Activated T-cell treated with anti-CD3 and anti-CD28 coated beads for 48 hours (primary cell): Measurements from ENCODE around the gene PALM3.

Source experiments
- DNase-seq: peaks from one replicate; pipeline ENCODE4 v3.0.0-alpha.2; 2020; ENCODE audit warnings: low read depth

Gene PALM3

DNA sequence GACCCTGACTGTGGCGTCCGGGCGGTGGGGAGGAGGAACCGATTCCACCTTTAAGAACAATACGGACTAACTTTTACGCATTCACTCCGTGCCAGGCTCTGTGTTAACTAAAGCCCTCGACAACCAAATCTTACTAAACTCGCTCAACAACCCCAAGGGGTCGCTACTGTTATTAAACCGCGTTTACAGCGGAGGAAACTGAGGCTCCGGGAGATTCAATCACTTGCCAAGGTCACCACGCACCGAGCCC, 27.5 kb upstream of the PALM3 start:
- DNase-seq: no peak

DNA sequence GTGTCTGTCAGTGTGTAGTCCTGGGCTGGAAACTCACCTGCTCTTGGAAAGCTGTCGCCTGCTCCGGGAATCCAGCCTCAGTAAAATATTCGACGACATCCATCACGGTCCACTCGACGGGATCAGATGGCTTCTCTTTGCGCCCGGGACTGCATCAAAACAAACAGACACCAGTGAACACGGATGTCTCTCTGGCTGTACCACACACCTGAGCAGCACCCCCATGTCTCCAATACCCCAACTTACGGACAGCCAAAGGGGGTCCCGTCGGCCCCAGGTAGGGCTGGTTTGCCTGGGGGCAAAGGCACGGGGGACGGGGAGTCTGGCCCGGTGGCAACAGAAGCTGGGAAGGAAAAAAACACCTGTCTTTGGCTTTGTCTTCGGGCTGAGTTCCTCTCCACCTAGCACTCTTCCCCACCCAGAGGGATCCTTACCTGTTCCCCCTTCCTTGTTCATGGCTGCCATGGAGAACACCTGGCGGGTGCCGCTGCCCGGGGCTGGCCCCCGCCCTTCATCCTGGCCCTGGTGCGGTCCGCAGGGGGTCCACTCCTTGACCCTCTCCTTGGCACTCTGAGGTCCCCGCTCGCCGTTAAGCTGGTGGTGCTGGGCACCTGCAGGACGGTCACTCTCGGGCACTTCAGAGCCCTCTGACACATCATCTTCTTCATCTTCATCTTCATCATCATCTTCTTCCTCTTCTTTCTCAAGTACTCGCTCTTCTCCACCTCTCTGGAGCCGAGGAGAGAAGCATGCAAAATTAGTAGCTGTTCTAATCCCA, 26.9 kb upstream of the PALM3 start:
- no peak for DNase-seq

DNA sequence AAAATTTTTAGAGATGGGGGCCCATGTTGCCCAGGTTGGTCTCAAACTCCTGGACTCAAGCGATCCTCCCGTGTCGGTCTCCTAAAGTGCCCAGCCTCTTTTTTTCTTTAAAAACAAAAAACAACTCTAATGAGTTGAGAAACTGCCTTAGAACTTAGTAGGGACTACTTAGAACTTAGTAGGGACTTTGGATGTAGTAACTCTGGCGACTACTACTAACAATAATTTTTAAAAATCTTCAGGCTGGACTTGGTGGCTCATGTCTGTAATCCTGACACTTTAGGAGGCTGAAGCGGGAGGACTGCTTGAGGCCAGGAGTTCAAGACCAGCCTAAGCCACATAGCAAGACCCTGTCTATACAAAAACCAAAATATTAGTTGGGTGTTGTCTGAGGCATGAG, 24.2 kb upstream of the PALM3 start:
- DNase-seq: no peak

DNA sequence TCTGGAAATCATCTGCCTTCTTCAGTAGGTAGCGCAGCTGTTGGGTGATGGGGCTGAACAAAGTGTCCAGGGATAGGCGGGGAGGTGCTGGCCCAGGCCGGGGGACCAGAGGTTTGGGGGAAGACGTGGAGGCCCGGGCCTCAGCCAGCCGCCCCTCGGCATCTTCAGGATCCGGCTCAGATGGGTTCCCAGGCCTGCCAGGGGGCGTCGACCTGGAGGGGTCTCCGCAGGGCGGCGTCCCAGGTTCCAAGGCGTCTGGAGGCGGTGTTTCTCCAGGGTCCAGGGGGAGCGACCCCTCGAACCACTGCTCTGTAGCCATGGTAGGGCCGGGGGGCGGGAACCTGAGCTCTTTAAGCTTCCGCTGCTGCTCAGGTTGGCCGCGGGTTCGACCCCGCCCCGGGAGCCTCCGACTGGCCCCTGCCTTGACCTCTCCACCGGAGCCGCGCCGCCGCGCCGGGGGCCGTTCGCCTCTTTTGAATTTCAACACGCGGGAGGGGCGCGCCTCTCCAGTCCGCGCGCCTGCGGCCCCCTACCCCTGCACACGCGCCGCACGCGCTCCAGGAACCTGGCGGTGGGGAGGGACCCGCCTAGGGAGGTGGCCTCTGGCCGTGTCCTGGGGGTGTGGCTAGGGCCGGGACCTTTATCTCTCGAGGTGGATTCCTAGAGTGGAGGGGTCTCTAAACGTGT, 23.6 kb upstream of the PALM3 start, which contains the start of gene C19orf67:
Gene C19orf67 (minus strand): TSS at position 475 of the 687 bp plus-strand sequence. CDS start 156 bp downstream, at position 319.
- no peak for DNase-seq

DNA sequence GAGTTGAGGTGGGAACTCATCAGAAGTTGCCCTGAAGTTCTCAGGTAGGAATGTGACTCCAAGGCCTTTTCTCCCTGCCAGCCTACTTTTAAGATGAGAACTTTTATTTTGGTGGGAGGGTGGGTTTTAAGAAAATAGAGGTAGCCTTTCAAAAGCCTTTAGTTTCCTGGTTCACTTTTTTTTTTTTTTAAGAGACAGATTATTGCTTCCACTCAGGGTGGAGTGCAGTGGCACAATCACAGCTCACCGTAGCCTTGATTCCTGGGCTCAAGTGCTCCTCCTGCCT, 20.7 kb upstream of the PALM3 start:
- DNase-seq: no peak

DNA sequence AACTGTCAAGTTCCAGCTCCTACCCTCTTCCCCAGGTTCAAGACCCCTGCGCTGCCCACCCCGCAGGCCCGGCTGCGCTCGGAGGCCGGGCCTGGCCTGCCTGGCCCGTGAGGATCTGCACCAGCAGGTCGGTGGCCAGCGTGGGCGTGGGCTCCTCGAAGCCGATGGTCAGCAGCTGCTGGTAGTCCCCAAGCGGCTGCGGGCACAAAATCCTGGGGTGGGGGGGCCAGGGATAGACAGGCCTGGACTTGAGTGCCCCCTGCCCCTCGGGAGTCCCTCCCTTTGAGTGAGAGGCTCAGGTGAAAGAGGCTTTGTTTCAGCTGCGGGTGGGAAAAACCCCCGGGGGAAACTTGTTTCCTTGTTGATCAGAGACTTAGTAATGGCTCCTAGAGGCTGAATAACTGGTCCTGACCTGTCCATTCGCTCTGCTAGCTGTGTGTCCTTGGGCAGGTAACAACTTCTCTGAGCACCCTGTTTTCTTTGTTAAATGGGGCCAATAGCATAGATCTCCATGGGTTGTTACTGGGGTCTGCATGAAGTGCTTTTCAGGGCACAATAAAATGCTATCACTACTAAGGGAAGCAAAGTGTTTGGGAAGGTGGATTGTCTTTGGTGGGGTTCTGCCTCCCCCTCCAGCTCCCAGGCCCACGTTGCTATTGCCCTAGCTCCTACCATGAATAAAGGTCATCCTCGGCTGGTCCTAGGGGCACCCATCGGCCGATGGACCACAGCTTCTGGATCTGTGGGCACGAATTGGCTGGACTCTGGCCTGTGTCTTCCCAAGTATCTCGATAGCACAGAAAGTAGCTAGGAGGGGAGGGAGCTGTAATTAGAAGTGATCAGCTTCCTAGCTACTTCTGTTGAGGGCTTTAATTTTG, 20.2 kb upstream of the PALM3 start:
- no peak for DNase-seq

DNA sequence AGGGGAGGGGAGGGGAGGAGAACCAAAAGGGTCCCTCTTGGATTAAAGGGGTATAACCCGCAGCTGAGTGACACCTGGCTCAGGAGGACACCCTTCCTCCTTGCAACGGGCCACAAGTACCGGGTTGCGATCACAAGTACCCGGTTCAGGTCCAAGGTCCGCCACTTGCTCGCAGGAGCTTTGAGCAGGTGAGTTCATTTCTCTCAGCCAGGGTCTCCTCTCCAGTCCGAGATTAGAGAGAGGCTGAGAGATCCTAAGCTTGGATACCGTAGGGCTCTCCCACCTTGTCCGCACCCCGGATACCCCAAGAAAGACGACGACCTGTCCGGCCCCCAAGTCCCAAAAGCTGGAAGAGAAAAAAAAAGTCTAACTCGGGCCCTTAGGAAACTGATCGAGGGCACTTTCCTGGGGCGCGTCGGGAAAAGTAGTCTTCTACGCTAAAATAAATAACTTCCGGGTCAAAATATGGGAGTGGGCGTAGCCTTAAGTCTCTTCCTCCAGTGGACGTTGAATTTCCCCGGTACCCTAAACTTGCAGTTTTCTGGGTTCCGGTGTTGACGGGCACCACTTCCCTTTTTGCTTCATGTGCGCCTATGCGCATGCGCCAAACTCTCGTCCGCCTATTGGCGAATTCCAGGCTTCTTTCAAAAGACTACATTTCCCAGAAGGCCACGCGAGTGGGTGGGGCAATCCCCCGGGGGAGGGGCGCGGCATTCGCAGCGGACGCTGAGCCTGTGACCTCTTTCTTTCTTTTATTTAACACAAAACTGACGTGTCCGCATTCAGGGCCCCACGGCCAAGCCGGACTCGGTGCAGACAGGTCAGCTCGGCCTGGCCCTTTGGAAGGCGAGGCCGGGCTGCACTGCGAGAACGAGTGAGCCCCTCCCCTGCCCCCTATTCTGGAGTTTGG, 19.3 kb upstream of the PALM3 start:
- peak; percentile 97 for DNase-seq

DNA sequence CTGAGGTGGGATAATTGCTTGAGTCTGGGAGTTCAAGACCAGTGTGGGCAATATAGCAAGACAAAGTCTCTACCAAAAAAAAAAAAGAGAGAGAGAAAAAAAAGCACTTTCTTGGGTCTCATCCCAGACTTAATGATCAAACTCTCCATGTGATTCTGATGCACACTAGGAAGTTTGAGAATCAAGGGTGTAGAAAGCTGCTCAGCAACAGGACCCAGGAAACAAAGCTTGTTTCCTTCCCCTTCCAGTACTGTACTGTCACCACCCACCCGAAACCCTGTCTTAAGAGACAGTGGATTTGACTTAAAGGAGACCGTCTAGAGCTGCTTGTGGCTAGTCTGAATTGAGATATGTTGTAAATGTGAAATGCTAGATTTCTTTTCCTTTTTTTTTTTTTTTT, 16.5 kb upstream of the PALM3 start:
- no peak for DNase-seq

DNA sequence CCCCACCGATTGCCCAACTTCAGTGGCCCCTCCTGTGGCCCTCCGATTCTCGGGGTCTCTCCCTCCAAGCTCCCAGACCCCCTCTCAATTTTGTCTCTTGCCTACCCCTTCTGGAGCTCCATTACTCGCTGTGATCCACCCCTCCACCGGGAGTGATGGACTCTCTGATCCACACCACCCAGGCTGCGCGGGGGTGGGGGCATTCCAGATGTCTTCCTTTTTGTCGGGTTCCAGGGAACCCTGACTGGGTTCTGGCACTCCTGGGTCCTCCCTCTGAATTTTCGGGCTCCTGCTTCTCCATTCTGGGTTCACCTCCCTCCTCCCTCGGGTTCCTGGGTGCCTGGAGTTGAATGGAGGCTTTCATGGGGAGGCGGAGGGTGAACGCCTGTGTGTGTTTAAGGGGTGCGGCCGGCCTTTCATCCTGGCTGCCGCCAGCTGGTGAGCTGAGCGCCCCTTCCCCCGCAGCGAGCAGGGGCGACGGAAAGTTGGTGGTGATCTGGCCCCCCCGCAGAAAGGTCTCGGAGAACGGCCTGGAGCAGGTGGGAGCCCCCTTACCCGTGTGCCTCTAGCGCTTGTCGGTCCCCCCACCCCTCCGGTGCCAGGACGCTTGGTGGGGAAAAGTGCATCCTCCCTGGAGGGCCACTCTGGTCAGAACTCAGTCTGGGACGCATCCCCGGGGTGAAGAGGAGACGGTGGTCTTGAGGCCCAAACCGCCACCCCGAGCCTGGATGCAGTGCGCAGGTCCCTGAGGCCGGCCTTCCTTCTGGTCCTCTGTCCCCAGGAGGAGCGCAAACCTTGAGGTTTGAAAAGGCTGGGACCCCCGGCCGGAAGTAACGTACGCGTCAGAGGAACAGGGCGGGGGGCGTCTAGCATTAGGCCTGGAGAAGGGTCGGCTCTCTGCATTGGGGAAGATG, 12.3 kb upstream of the PALM3 start:
- peak; percentile 23 for DNase-seq

DNA sequence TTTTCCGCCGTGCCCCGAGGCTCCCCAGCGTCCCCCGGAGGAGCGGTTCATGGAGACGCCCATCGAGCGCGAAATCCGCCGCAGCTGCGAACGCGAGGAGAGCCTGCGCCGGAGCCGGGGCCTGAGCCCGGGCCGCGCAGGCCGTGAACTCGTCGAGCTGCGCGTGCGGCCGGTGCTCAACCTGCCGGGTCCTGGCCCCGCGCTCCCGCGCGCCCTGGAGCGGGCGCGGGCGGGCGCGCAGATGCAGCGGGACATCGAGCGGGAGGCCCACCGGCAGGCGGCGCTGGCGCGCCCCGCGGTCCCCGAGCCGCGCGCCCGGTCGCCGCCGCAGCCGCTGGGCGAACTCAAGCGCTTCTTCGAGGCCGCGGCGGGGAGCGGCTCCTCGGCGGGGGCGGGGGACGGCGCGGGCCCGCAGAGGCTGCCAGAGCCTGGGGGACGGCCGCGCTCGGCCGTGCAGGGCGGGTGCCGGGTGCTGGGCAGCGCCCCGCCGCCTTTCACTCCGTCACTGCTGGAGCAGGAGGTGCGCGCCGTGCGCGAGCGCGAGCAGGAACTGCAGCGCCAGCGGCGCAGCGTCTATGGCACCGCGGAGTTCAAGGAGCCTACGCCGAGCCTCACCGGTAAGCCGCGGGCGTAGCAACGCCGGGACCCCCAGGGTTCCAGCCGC, 11.5 kb upstream of the PALM3 start:
- DNase-seq: peak; percentile 79

DNA sequence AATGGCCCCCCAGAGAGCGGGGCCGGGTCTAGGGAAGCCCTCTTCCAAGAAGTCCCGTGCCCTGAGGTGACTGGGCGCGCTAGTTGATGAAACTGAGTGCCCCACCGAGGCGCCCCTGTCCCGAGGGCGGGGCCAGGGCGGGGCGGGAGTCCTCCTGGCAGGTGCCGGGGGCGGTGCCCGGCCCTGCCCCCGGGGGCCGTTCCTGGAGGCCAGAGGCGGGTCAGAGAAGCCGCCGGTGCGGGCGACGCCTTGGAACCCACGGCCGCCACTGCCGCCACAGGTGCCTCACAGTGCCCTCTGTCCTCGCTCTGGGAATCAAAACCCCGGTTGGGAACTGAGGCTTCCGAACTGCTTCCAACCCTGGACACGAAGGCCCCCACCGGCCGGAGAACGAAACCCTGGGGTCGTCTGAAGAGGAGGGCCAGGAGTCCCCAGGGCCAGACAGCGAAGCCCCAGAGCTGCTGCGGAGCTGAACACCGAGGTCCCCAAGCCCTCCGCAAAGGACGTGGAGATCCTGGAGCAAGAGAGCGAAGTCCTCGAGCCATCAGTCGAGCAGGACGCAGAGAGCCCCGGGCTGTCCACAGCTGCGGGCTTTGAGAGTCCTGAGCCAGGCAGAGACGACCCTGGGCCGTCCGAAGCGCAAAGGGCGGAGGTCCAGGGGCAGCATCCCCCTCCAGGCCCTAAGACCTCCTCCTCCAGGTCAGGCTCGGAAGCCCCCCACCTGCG, 10.8 kb upstream of the PALM3 start, which contains the start of gene MISP3:
Gene MISP3 (plus strand): TSS at position 252 of the 726 bp plus-strand sequence. CDS start 524 bp downstream, outside the sequence.
- peak; percentile 42 for DNase-seq

DNA sequence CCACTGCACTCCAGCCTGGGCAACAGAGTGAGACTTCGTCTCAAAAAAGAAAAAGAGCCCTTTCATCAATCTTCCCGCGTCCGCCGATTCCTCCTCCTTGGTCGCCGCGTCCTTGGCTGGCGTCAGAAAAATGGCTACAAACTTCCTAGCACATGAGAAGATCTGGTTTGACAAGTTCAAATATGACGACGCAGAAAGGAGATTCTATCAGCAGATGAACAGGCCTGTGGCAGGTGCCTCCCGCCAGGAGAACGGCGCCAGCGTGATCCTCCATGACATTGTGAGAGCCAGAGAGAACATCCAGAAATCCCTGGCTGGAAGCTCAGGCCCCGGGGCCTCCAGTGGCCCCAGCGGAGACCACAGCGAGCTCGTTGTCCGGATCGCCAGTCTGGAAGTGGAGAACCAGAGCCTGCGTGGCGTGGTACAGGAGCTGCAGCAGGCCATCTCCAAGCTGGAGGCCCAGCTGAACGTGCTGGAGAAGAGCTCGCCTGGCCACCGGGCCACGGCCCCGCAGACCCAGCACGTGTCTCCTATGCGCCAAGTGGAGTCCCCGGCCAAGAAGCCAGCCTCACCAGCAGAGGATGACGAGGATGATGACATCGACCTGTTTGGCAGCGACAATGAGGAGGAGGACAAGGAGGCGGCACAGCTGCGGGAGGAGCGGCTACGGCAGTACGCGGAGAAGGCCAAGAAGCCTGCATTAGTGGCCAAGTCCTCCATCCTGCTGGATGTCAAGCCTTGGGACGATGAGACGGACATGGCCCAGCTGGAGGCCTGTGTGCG, 8.6 kb upstream of the PALM3 start:
- DNase-seq: no peak

DNA sequence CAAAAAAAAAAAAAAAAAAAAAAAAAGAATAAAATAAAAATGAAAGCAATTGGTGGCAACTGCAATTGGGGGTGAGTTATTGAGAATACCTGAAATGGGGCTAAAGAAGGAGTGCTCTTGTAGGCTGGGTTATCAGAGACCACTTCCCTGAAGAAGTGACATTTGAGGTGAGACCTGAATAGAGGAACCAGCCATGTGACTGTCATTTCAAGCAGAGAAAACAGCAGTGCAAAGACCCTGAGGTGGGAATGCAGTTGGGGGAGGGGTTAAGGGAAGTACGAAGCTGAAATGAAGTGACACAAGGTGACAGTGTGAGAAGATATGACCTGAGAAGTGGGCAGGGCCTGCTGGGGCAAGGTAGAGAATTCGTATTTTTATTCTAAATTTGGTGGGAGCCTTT, 4.3 kb upstream of the PALM3 start:
- DNase-seq: no peak

DNA sequence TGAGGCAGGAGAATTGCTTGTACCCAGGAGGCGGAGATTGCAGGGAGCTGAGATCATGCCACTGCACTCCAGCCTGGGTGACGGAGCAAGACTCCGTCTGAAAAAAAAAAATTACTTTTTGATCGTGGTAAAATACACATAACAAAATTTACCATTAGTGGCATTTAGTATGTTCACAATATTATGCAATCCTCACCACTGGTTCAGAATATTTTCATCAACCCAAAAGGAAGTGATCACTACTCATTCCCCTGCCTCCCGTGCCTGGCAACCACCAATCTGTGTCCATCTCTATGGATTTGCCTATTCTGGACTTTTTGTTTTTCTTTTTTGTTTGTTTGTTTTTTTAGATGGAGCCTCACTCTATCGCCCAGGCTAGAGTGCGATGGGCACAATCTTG, 1.2 kb upstream of the PALM3 start:
- DNase-seq: no peak

DNA sequence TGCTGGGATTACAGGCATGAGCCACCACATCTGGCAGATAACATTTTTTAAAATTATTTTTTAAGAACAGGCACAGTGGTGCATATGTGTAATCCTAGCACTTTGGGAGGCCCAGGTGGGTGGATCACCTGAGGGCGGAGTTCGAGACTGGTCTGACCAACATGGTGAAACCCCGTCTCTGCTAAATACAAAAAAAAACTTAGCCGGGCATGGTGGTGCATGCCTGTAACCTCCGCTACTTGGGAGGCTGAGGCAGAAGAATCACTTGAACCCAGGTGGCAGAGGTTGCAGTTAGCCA, 631 bp upstream of the PALM3 start:
- no peak for DNase-seq

DNA sequence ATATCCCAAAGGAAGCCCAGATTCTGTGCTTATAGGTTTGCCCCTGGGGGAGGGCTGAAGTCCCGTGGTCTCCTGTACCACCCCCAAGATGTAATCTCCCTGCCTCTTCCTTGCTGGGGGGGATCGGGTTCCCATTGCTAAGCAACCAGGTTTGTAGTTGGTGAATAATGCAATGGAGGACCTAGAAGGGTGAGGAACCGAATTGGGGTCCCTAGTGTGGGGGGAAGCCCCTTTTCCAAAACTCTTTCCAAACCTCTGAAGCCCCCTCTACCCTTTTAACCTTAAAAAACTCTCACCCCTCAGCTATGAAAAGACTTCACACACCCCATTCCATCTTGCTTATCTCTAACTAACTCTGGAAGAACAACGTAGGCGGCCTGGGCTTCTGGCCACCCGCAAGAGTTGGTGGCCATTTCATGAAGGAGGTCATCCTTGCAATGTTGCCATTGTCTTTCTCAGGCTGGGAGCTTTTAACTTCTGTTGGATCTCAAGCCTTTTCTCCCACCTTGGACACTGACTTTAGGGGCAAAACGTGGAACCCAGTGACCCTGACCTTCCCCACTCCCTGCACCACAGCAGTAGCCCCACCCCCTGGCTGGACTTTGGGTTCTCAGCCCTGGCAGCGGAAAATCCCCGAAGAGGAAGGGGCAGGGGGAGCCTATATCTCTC, 661 bp downstream of the PALM3 start:
- DNase-seq: no peak

DNA sequence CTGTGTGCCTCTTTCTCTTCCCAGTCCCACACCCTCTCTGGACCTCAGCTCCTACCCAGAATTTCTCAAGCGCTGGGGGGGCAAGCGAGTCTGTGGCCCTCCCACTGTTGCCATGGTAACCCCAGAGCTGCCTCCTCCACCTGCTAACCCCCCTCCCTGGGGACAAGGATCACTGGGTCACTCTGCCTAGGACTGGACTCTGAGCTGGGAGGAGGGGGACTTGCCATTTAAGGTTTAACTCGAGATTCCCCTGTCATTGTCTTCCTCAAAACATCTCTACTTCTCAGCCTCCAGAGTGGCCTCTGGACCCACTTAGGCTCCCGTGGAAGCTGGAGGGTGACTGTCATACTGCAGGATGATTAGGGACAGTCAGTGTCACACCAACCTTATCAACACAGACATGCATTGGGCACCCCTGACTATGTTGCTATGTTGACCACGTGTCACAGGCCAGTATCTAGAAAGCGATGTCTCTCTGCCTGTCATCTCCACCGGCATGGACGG, 2.2 kb downstream of the PALM3 start:
- no peak for DNase-seq

DNA sequence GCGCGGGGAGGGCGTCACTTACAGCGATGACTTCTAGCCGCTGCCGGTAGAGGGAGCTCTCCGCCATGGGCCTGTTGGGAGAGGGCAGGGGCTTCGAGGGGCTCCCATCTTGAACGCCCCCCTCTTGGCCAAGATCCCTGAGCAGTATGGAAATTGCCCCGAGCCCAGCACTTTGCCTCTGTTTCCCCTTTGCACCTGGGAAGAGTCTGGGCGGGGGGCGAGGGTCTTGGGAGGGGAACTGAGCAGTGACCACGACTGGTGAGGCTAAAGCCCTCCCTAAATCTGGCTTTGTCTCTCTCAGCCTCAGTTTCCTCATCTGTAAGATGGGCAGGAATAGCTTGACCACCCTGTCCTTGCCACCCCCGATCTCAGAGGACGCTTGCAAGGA, 2.8 kb downstream of the PALM3 start:
- peak; percentile 50 for DNase-seq
